Measurements from ENCODE around the gene JTB.
A peak's percentile ranks its signal among the peaks of the same experiment; 100 is the strongest.

The JTB gene

DNA sequence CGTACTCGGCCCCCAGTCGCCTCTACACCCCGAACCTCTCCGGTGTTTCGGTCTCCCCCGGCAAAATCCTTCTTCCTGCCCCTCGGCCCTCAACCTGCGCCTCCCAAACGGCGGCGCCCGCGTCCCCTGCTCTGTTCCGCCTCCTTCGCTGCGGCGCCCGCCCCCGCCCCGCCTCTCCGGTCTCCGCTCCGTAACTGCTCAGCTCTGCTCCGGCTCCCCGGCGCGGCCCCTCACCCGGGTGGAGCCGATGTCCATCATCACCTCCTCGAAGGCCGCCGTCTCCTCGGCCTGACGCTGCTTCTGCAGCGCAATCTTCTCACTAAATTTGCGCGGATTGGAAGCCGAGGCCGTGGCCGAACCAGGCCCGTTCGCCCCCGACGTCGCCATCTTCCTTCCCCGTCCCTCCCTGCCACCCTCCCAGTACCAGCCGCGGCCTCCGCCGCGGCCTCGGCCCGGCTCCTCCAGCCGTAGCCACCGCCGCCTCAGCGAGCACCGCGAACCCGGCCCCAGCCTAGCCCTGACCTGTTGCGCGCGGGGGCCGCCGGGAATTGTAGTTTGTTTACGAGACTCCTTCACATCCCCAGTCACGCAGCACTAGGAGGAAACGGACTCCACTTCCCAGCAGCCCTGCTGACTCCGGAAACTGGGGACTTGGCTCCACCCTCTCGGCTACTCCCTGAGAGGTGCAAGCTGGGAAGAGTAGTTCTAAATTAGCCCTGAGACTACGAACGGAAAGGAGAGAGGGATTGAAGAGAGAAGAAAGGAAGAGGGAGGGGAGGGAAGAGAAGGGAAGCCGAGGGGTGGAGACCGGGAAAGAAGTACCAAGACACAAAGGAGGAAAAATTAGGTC, 19.1 kb downstream of the JTB start, which contains the start of gene CRTC2:
Gene CRTC2 (minus strand): TSS at position 502 of the 850 bp plus-strand sequence. CDS start 115 bp downstream, at position 387.
- peak within 1 kb of the TSS; percentile 94 to 100 for H3K4me3 ChIP-seq (ENCODE audit: low read depth in 1 of 2, low read length in 2 of 2)
- H3K9me3 ChIP-seq (ENCODE audit: insufficient read depth, low read length, severe bottlenecking), result no peaks in the 10 kb centered on the region
- H3K79me2 ChIP-seq (ENCODE audit: insufficient read depth, low read length), result peaks cover 79% of the 10 kb centered on the region
- peak within 1 kb of the TSS; percentile 87 for H3K4me2 ChIP-seq (ENCODE audit: insufficient read depth, low read length)
- H3K27ac ChIP-seq (ENCODE audit: low read length), result peak within 1 kb of the TSS; percentile 90
- peak within 1 kb of the TSS; percentile 93 for H2AFZ ChIP-seq (ENCODE audit: low read depth, low read length)
- peak within 1 kb of the TSS; percentile 96 for H3K9ac ChIP-seq (ENCODE audit: low read depth, low read length)
- peaks cover 49% of the 10 kb centered on the region for H3K36me3 ChIP-seq (ENCODE audit: insufficient read depth, low read length)
- TF ChIP-seq EZH2 (IDR thresholded peaks at IDR 0.05; ENCODE audit: borderline replicate concordance, low read depth, low read length, severe bottlenecking), result no peak
- TF ChIP-seq, protein P1, sequence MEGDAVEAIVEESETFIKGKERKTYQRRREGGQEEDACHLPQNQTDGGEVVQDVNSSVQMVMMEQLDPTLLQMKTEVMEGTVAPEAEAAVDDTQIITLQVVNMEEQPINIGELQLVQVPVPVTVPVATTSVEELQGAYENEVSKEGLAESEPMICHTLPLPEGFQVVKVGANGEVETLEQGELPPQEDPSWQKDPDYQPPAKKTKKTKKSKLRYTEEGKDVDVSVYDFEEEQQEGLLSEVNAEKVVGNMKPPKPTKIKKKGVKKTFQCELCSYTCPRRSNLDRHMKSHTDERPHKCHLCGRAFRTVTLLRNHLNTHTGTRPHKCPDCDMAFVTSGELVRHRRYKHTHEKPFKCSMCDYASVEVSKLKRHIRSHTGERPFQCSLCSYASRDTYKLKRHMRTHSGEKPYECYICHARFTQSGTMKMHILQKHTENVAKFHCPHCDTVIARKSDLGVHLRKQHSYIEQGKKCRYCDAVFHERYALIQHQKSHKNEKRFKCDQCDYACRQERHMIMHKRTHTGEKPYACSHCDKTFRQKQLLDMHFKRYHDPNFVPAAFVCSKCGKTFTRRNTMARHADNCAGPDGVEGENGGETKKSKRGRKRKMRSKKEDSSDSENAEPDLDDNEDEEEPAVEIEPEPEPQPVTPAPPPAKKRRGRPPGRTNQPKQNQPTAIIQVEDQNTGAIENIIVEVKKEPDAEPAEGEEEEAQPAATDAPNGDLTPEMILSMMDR (IDR thresholded peaks at IDR 0.05; ENCODE audit: borderline replicate concordance, extremely low read depth, low read length, poor library complexity, severe bottlenecking), result no peak
- DNase-seq (peak; percentile 99), ATAC-seq (ENCODE audit: insufficient read depth, low read depth) (peak; percentile 88)
- H3K4me1 ChIP-seq (ENCODE audit: insufficient read depth, low read length), result peaks cover 59% of the 10 kb centered on the region
- H4K20me1 ChIP-seq (ENCODE audit: insufficient read depth, low read length), result peaks cover 46% of the 10 kb centered on the region
- H3K27me3 ChIP-seq (ENCODE audit: insufficient read depth, low read length, poor library complexity), result no peaks in the 10 kb centered on the region

DNA sequence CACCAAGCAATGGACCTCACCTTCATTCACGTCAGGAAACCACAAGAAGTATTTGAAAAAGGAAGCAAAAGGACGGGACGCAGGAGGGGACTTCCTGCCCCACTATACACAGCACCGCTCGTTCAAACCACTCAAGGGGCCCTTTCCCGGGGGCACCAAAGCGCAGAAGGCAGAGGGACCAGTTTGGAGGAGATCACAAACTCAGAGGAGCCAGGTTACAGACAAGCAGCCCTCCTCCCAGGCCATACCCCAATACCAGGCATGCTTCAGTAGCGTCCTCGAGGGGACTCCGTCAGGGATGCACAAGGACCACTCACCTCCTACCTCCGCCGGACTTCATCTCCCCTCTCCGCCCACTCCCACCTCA, 19.7 kb downstream of the JTB start:
- Histone ChIP-seq H3K27ac (ENCODE audit: low read length) (peak overlapping the region; percentile 90), H3K79me2 (ENCODE audit: insufficient read depth, low read length) (peaks cover 75% of the 10 kb centered on the region), H3K36me3 (ENCODE audit: insufficient read depth, low read length) (peaks cover 53% of the 10 kb centered on the region), H4K20me1 (ENCODE audit: insufficient read depth, low read length) (peaks cover 49% of the 10 kb centered on the region), H3K4me3 (ENCODE audit: low read depth in 1 of 2, low read length in 2 of 2) (peak overlapping the region; percentile 94 to 100), H3K4me2 (ENCODE audit: insufficient read depth, low read length) (peak overlapping the region; percentile 87), H2AFZ (ENCODE audit: low read depth, low read length) (peak overlapping the region; percentile 93), H3K27me3 (ENCODE audit: insufficient read depth, low read length, poor library complexity) (no peaks in the 10 kb centered on the region), H3K4me1 (ENCODE audit: insufficient read depth, low read length) (peaks cover 56% of the 10 kb centered on the region), H3K9ac (ENCODE audit: low read depth, low read length) (peak overlapping the region; percentile 96), H3K9me3 (ENCODE audit: insufficient read depth, low read length, severe bottlenecking) (no peaks in the 10 kb centered on the region)
- peak; percentile 62 for DNase-seq
- TF ChIP-seq EZH2 (IDR thresholded peaks at IDR 0.05; ENCODE audit: borderline replicate concordance, low read depth, low read length, severe bottlenecking), result no peak
- TF ChIP-seq, protein P1 (IDR thresholded peaks at IDR 0.05; ENCODE audit: borderline replicate concordance, extremely low read depth, low read length, poor library complexity, severe bottlenecking), result peak; percentile 3
- ATAC-seq (ENCODE audit: insufficient read depth, low read depth), result peak; percentile 38

DNA sequence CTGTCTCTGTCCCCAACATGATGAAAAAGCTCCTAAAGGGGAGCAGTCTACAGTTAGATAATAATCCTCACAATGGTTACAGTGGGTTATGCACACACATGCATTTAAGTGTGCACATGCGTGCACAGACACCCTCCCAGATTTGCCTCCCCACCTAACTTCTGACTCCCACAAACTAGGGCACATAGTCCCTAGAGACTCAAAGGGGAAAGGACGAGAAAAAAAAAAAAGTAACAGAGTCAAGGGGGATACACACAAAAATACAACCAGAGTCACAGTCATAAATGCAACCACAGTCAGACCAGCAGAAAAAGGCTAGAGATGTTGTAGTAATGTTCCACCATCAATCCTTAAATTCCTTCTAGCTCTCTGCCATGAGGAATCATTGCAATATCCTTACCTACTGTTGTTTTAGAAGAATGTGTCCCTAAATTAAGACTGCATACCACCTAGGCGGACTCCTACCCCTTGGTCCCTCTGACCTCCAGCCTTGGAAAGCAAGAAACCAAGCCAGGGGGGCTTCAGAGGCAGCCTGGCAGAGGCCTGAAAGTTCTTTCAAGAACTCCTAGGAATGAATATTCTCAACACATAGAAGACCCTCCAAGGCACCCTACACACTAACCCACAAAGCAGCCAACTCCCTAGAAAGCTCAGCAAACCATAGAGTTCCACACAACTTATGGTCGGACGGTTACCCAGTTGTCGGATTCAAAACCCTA, 20.3 kb downstream of the JTB start:
- peaks cover 58% of the 10 kb centered on the region for H3K36me3 ChIP-seq (ENCODE audit: insufficient read depth, low read length)
- H2AFZ ChIP-seq (ENCODE audit: low read depth, low read length), result peak overlapping the region; percentile 93
- ATAC-seq (ENCODE audit: insufficient read depth, low read depth) (no peak), DNase-seq (no peak)
- H3K4me1 ChIP-seq (ENCODE audit: insufficient read depth, low read length), result peaks cover 51% of the 10 kb centered on the region
- H4K20me1 ChIP-seq (ENCODE audit: insufficient read depth, low read length), result peaks cover 53% of the 10 kb centered on the region
- peaks cover 75% of the 10 kb centered on the region for H3K79me2 ChIP-seq (ENCODE audit: insufficient read depth, low read length)
- peak overlapping the region; percentile 94 to 100 for H3K4me3 ChIP-seq (ENCODE audit: low read depth in 1 of 2, low read length in 2 of 2)
- peak overlapping the region; percentile 90 for H3K27ac ChIP-seq (ENCODE audit: low read length)
- peak overlapping the region; percentile 87 for H3K4me2 ChIP-seq (ENCODE audit: insufficient read depth, low read length)
- peak overlapping the region; percentile 96 for H3K9ac ChIP-seq (ENCODE audit: low read depth, low read length)
- H3K9me3 ChIP-seq (ENCODE audit: insufficient read depth, low read length, severe bottlenecking), result no peaks in the 10 kb centered on the region
- no peaks in the 10 kb centered on the region for H3K27me3 ChIP-seq (ENCODE audit: insufficient read depth, low read length, poor library complexity)
- no peak for TF ChIP-seq EZH2 (IDR thresholded peaks at IDR 0.05; ENCODE audit: borderline replicate concordance, low read depth, low read length, severe bottlenecking)
- TF ChIP-seq, protein P1 (IDR thresholded peaks at IDR 0.05; ENCODE audit: borderline replicate concordance, extremely low read depth, low read length, poor library complexity, severe bottlenecking), result no peak
